HepG2 (cell line): ENCODE data around the gene GDPD4.

Experiments used
- AGO2 ChIP-seq: fragments of 200-400 bp; formaldehyde crosslinking; optimal IDR thresholded peaks from 2 replicates; pipeline ENCODE3; 2017; ENCODE audit warnings: mild to moderate bottlenecking, low read depth, low read length, moderate library complexity
- BHLHE40 ChIP-seq: IDR thresholded peaks from 2 replicates; pipeline ENCODE4 v1.6.1; 2011; ENCODE audit warnings: low read length, improper control_type of control experiment
- CEBPB ChIP-seq: IDR thresholded peaks from 2 replicates; pipeline ENCODE4 v1.6.1; 2011; ENCODE audit warnings: low read depth, low read length, improper control_type of control experiment, borderline replicate concordance
- ESRRA ChIP-seq: sonication (generic); formaldehyde crosslinking; IDR thresholded peaks from 2 replicates; pipeline ENCODE4 v1.5.1; 2020; ENCODE audit warnings: mild to moderate bottlenecking, low read depth, missing genetic modification reagents
- GTF2F1 ChIP-seq: fragments of 150-350 bp; IDR thresholded peaks from 2 replicates; pipeline ENCODE4 v1.6.1; 2014; ENCODE audit warnings: low read length
- HNF4G ChIP-seq, 2 experiments: sonication (generic) in 1 of 2; formaldehyde crosslinking in 1 of 2; IDR thresholded peaks; 2 replicates each; pipeline versions ENCODE4 v1.4.0 to v1.6.1; 2011 to 2020; ENCODE audit warnings: borderline replicate concordance in 2 of 2, low read depth in 2 of 2, mild to moderate bottlenecking in 2 of 2, low read length in 1 of 2, missing genetic modification reagents in 1 of 2, moderate library complexity in 1 of 2
- IRF2 ChIP-seq: IDR thresholded peaks from 2 replicates; pipeline ENCODE4 v1.6.1; 2018; ENCODE audit warnings: missing genetic modification reagents, missing compliant biosample characterization
- POLR2A ChIP-seq, 2 experiments: IDR thresholded peaks; 2 replicates each; pipeline ENCODE4 v1.6.1; 2011; ENCODE audit warnings: low read depth in 2 of 2, low read length in 2 of 2, mild to moderate bottlenecking in 1 of 2, moderate library complexity in 1 of 2; ENCODE audit not compliant: insufficient read depth in 1 of 2
- SOX6 ChIP-seq, 2 experiments: fragments of 450-650 bp in 1 of 2; sonication (generic) in 1 of 2; formaldehyde crosslinking in 1 of 2; IDR thresholded peaks; 2 replicates each; pipeline versions ENCODE4 v1.4.0 to v1.6.1; 2017 to 2020; ENCODE audit warnings: antibody characterized with exemption in 1 of 2, mild to moderate bottlenecking in 1 of 2, missing genetic modification reagents in 1 of 2
- ZNF232 ChIP-seq: sonication (generic); formaldehyde crosslinking; IDR thresholded peaks from 2 replicates; pipeline ENCODE4 v1.4.0; 2020; ENCODE audit warnings: missing genetic modification reagents, borderline replicate concordance
- ZNF777 ChIP-seq: sonication (generic); formaldehyde crosslinking; IDR thresholded peaks from 2 replicates; pipeline ENCODE4 v1.4.0; 2020; ENCODE audit warnings: missing genetic modification reagents
- TF ChIP-seq, protein P1 (sequence below): sonication (generic); formaldehyde crosslinking; IDR thresholded peaks from 2 replicates; pipeline ENCODE4 v1.5.0; 2020; ENCODE audit warnings: mild to moderate bottlenecking, missing genetic modification reagents, moderate library complexity
- TF ChIP-seq, protein P2 (sequence below): sonication (generic); formaldehyde crosslinking; conservative IDR thresholded peaks from 2 replicates; pipeline ENCODE4 v1.4.0; 2020; ENCODE audit warnings: missing genetic modification reagents
- TF ChIP-seq, protein P3 (sequence below): conservative IDR thresholded peaks from 2 replicates; pipeline ENCODE4 v1.6.1; 2018; ENCODE audit warnings: missing genetic modification reagents

- TF ChIP-seq, protein P1, sequence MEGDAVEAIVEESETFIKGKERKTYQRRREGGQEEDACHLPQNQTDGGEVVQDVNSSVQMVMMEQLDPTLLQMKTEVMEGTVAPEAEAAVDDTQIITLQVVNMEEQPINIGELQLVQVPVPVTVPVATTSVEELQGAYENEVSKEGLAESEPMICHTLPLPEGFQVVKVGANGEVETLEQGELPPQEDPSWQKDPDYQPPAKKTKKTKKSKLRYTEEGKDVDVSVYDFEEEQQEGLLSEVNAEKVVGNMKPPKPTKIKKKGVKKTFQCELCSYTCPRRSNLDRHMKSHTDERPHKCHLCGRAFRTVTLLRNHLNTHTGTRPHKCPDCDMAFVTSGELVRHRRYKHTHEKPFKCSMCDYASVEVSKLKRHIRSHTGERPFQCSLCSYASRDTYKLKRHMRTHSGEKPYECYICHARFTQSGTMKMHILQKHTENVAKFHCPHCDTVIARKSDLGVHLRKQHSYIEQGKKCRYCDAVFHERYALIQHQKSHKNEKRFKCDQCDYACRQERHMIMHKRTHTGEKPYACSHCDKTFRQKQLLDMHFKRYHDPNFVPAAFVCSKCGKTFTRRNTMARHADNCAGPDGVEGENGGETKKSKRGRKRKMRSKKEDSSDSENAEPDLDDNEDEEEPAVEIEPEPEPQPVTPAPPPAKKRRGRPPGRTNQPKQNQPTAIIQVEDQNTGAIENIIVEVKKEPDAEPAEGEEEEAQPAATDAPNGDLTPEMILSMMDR (CRISPR knock-in tag): no peak
- TF ChIP-seq, protein P2, sequence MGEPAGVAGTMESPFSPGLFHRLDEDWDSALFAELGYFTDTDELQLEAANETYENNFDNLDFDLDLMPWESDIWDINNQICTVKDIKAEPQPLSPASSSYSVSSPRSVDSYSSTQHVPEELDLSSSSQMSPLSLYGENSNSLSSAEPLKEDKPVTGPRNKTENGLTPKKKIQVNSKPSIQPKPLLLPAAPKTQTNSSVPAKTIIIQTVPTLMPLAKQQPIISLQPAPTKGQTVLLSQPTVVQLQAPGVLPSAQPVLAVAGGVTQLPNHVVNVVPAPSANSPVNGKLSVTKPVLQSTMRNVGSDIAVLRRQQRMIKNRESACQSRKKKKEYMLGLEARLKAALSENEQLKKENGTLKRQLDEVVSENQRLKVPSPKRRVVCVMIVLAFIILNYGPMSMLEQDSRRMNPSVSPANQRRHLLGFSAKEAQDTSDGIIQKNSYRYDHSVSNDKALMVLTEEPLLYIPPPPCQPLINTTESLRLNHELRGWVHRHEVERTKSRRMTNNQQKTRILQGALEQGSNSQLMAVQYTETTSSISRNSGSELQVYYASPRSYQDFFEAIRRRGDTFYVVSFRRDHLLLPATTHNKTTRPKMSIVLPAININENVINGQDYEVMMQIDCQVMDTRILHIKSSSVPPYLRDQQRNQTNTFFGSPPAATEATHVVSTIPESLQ (CRISPR knock-in tag): no peak
- TF ChIP-seq ZNF232 (CRISPR knock-in tag) (no peak), BHLHE40 (no peak), AGO2 (no peak), ZNF777 (no peak), CEBPB (no peak), HNF4G (IDR thresholded peaks at IDR 0.05; ENCODE audit: borderline replicate concordance, low read depth, low read length) (no peak), HNF4G (CRISPR knock-in tag; IDR thresholded peaks at IDR 0.05; ENCODE audit: borderline replicate concordance, low read depth) (no peak), GTF2F1 (no peak), IRF2 (no peak), SOX6 (IDR thresholded peaks at IDR 0.05) (no peak), SOX6 (CRISPR knock-in tag; IDR thresholded peaks at IDR 0.05) (no peak), ESRRA (no peak), POLR2A (IDR thresholded peaks at IDR 0.05; ENCODE audit: insufficient read depth in 1 of 2, low read depth in 2 of 2, low read length in 2 of 2) (no peak)
- TF ChIP-seq, protein P3, sequence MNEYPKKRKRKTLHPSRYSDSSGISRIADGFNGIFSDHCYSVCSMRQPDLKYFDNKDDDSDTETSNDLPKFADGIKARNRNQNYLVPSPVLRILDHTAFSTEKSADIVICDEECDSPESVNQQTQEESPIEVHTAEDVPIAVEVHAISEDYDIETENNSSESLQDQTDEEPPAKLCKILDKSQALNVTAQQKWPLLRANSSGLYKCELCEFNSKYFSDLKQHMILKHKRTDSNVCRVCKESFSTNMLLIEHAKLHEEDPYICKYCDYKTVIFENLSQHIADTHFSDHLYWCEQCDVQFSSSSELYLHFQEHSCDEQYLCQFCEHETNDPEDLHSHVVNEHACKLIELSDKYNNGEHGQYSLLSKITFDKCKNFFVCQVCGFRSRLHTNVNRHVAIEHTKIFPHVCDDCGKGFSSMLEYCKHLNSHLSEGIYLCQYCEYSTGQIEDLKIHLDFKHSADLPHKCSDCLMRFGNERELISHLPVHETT (CRISPR knock-in tag): no peak
Observed at GRCh38 chr11:77181226-77181625, 120.3 kb downstream of the GDPD4 start.
